Ovary (tissue), 9 donors: ENCODE results near the gene RAD51D. TPM values are rescaled to one million over a fixed set of nuclear protein-coding genes. Genes with fewer than 3 reads are reported as not detected.

Experiments
- DNase-seq, 5 donors: peaks; one replicate each; pipeline ENCODE4 v3.0.0-alpha.2; 2019 to 2020
- H3K27ac ChIP-seq, 2 donors: fragments of 200-600 bp; one replicate each; pipeline versions ENCODE4 v1.5.1 to v1.8.0; 2019 to 2022
- H3K27me3 ChIP-seq: fragments of 200-600 bp; one replicate; pipeline ENCODE4 v1.8.0; 2022
- H3K36me3 ChIP-seq: fragments of 200-600 bp; sonication (generic); one replicate; pipeline ENCODE4 v1.5.1; 2019
- H3K4me1 ChIP-seq: one replicate; pipeline ENCODE4 v1.8.1; 2013; ENCODE audit warnings: mild to moderate bottlenecking, moderate library complexity; ENCODE audit not compliant: insufficient read depth
- H3K4me3 ChIP-seq: fragments of 200-600 bp; sonication (generic); one replicate; pipeline ENCODE4 v1.5.1; 2017
- H3K9me3 ChIP-seq, 2 donors: fragments of 200-600 bp in 1 of 2; sonication (generic) in 1 of 2; one replicate each; pipeline versions ENCODE4 v1.5.1 to v1.8.1; 2013 to 2019; ENCODE audit warnings: mild to moderate bottlenecking in 1 of 2, moderate library complexity in 1 of 2
- EP300 ChIP-seq: sonication (generic); formaldehyde crosslinking; IDR thresholded peaks from one replicate; pipeline ENCODE4 v1.6.1; 2017; ENCODE audit warnings: antibody characterized with exemption
- POLR2A ChIP-seq: fragments of 450-650 bp; IDR thresholded peaks from one replicate; pipeline ENCODE4 v1.6.1; 2017; ENCODE audit warnings: antibody characterized with exemption, mild to moderate bottlenecking, moderate library complexity
- WGBS, 3 donors: extraction: QIAGEN DNeasy Blood & Tissue Kit in 1 of 3; methylation state at CpG; one replicate each; pipeline versions ENCODE4 v1.1.5 to v1.1.7; 2013 to 2017; 5-methylcytosine and 5-hydroxymethylcytosine counted together
- intact Hi-C, 4 donors: fragments of 100-400 bp; cut with DNase I; formaldehyde crosslinking; loops; one replicate each; pipeline versions ENCODE4 v1.11.0 to v1.15.1; 2022 to 2023
- polyA plus RNA-seq, 2 donors: library from polyadenylated mRNA; stranded (reverse); fragments of 200-250 nt in 1 of 2; fragments of 350-450 nt in 1 of 2; fragmentation: Illumina TruSeq in 1 of 2; extraction: RNeasy Lipid Tissue Mini Kit (QIAGEN cat#74804) in 1 of 2; gene quantifications; one replicate each; pipeline ENCODE4 v1.2.3, GENCODE V29; 2013 to 2014
- total RNA-seq, 7 donors: library from RNA; depleted of rRNA in 2 of 7; stranded (reverse); fragments of >200 nt in 2 of 7; fragmentation: NEBNext Ultra II Directional in 3 of 7; extraction: Animal tissue kit (Norgen Biotek cat#: 25700) in 3 of 7; gene quantifications; one replicate each; pipeline versions ENCODE4 v1.1.0 to v1.2.4, GENCODE V29; 2016 to 2023
- TF ChIP-seq, protein P1 (sequence below), 3 donors: fragments of 450-650 bp in 2 of 3; fragments of 200-600 bp in 1 of 3; IDR thresholded peaks; one replicate each; pipeline versions ENCODE4 v1.5.1 to v1.8.0; 2016 to 2022; ENCODE audit warnings: antibody characterized with exemption in 3 of 3, mild to moderate bottlenecking in 1 of 3
- donor health status: DM: no; HTN: no; CAD: no; lungs with moderate emphysema.
- donor health status: DM: no; HTN: no; CAD: no.
- donor health status: Bipolar disorder and iron deficiency.
- donor health status: DM: yes; HTN: yes; CAD: no.
- donor health status: DM: no; HTN: no; CAD: no.
- donor health status: DM: yes; HTN: yes; CAD: no.

Gene RAD51D
- total and polyA plus RNA-seq, 9 donors = 7.3 to 16.7 (median 11.4) TPM

- DNase-seq = no peak
- H3K4me1 ChIP-seq = no peaks in the 10 kb centered on the region
- H3K9me3 ChIP-seq = no peaks in the 10 kb centered on the region
- intact Hi-C loops = no loop called here
- 80 to 87% (median 86%) methylated on average over 6 of the region's 6 CpGs for WGBS, 3 donors
- H3K4me3 ChIP-seq = no peak overlapping the region
- H3K27ac ChIP-seq = no peak overlapping the region
- H3K36me3 ChIP-seq = no peaks in the 10 kb centered on the region
- TF ChIP-seq, protein P1, sequence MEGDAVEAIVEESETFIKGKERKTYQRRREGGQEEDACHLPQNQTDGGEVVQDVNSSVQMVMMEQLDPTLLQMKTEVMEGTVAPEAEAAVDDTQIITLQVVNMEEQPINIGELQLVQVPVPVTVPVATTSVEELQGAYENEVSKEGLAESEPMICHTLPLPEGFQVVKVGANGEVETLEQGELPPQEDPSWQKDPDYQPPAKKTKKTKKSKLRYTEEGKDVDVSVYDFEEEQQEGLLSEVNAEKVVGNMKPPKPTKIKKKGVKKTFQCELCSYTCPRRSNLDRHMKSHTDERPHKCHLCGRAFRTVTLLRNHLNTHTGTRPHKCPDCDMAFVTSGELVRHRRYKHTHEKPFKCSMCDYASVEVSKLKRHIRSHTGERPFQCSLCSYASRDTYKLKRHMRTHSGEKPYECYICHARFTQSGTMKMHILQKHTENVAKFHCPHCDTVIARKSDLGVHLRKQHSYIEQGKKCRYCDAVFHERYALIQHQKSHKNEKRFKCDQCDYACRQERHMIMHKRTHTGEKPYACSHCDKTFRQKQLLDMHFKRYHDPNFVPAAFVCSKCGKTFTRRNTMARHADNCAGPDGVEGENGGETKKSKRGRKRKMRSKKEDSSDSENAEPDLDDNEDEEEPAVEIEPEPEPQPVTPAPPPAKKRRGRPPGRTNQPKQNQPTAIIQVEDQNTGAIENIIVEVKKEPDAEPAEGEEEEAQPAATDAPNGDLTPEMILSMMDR (IDR thresholded peaks at IDR 0.05) = no peak
- TF ChIP-seq POLR2A (no peak), EP300 (no peak)
- H3K27me3 ChIP-seq = no peaks in the 10 kb centered on the region
Measured at GRCh38 chr17:35135322-35135721, 15.7 kb upstream of the RAD51D start.

DNA sequence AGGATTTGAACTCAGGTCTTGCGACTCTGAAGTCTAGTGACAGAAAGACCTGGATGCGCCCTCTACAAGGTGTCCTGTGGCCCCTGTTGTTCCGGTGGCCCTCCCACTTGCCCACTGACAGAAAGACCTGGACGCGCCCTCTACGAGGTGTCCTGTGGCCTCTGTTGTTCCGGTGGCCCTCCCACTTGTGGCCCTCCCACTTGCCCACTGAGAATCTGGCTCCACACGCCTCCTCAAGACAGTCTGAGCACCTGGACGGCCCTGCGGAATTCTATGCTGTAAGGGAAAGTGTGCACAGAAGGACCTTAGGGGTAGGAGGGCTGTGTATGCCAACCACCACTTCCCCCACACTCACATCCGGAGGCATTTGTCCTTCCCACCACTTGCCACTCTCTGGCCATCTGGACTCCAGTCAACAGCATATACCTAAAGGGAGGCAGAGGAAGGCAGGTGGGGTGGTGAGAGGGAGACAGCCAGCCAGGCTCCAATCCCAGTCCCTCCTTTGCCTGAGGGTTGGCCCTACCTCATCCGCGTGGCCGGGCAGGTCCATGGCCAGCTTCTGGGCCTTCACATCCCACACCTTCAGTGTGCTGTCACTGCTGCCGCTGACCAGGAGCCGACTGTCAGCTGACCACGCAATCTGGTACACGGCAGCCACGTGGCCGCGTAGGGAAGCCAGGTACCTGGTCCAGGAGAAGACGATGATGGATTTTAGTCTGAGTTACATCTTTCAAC, 13.3 kb upstream of the RAD51D start:
- DNase-seq = no peak
- Histone ChIP-seq H3K4me3 (no peak overlapping the region), H3K27me3 (no peaks in the 10 kb centered on the region), H3K36me3 (no peaks in the 10 kb centered on the region), H3K9me3 (no peaks in the 10 kb centered on the region), H3K4me1 (no peaks in the 10 kb centered on the region), H3K27ac (no peak overlapping the region)
- TF ChIP-seq EP300 = no peak
- TF ChIP-seq POLR2A = no peak
- TF ChIP-seq, protein P1 (IDR thresholded peaks at IDR 0.05) = no peak
- 89 to 95% (median 89%) methylated on average over 22 of the region's 22 CpGs for WGBS, 3 donors
- intact Hi-C loops = no loop called here

GRCh38 chr17:35132099-35132498, 12.4 kb upstream of the RAD51D start:
- TF ChIP-seq EP300 = no peak
- TF ChIP-seq, protein P1 (IDR thresholded peaks at IDR 0.05) = no peak
- no peak for TF ChIP-seq POLR2A
- no peaks in the 10 kb centered on the region for H3K27me3 ChIP-seq
- intact Hi-C loops = no loop called here
- no peak overlapping the region for H3K27ac ChIP-seq
- H3K36me3 ChIP-seq = no peaks in the 10 kb centered on the region
- H3K4me1 ChIP-seq = no peaks in the 10 kb centered on the region
- no peak for DNase-seq
- H3K9me3 ChIP-seq = no peaks in the 10 kb centered on the region
- 66 to 83% (median 71%) methylated on average over 10 of the region's 10 CpGs for WGBS, 3 donors
- H3K4me3 ChIP-seq = no peak overlapping the region

DNA sequence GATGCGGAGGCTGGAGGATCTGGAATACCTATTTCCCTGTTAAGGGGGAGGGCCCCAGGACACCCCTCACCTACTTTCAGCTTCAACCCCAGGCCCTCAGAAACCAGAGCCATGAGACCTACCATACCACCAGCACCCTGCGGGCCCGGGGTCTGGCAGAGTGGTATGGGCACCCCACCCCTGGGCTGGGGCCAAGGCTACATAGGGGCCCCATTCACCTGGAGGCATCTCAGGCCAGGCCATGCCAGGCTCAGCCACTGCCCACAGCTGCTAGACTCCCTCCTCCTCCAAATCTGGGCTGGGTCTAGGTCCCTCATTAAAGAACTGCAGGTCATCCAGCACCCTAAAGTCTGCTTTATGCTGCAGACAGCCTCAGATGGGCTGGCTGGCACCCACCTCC, 10.7 kb upstream of the RAD51D start:
- no peaks in the 10 kb centered on the region for H3K9me3 ChIP-seq
- no peaks in the 10 kb centered on the region for H3K36me3 ChIP-seq
- no peaks in the 10 kb centered on the region for H3K27me3 ChIP-seq
- WGBS, 3 donors = 87 to 96% (median 91%) methylated on average over 3 of the region's 3 CpGs
- H3K4me3 ChIP-seq = no peak overlapping the region
- H3K27ac ChIP-seq = no peak overlapping the region
- no peaks in the 10 kb centered on the region for H3K4me1 ChIP-seq
- intact Hi-C loops = no loop called here
- TF ChIP-seq, protein P1 (IDR thresholded peaks at IDR 0.05) = no peak
- TF ChIP-seq POLR2A (no peak), EP300 (no peak)
- DNase-seq = no peak
